Loucy (cell line): ENCODE results near the gene FAM240A.

ENCODE experiments used
- H2AFZ ChIP-seq: fragments of 200-600 bp; sonication (generic); 2 replicates; pipeline ENCODE4 v1.6.0; 2016; ENCODE audit warnings: antibody characterized with exemption, mild to moderate bottlenecking, low read length, moderate library complexity
- H3F3A ChIP-seq: fragments of 200-600 bp; 2 replicates; pipeline ENCODE4 v1.6.0; 2016; ENCODE audit warnings: antibody characterized with exemption, low read depth, mild to moderate bottlenecking
- H3K27me3 ChIP-seq: fragments of 200-600 bp; sonication (generic); 2 replicates; pipeline ENCODE4 v1.6.1; 2014; ENCODE audit warnings: low read length, mild to moderate bottlenecking; ENCODE audit not compliant: insufficient read depth, poor library complexity, severe bottlenecking
- H3K36me3 ChIP-seq: fragments of 200-600 bp; sonication (generic); 2 replicates; pipeline ENCODE4 v1.6.1; 2016; ENCODE audit warnings: low read length; ENCODE audit not compliant: insufficient read depth
- H3K4me1 ChIP-seq: fragments of 200-600 bp; sonication (generic); 2 replicates; pipeline ENCODE4 v1.5.1; 2014; ENCODE audit warnings: low read length, mild to moderate bottlenecking; ENCODE audit not compliant: insufficient read depth, poor library complexity, severe bottlenecking
- H3K4me2 ChIP-seq: fragments of 200-600 bp; sonication (generic); 2 replicates; pipeline ENCODE4 v1.6.0; 2014; ENCODE audit warnings: antibody characterized with exemption, low read length, low read depth, mild to moderate bottlenecking; ENCODE audit not compliant: poor library complexity, severe bottlenecking
- H3K4me3 ChIP-seq: fragments of 200-600 bp; sonication (generic); 2 replicates; pipeline ENCODE4 v1.5.1; 2014; ENCODE audit warnings: low read length, mild to moderate bottlenecking, mixed read lengths; ENCODE audit not compliant: poor library complexity, severe bottlenecking
- H3K79me2 ChIP-seq: fragments of 200-600 bp; sonication (generic); 2 replicates; pipeline ENCODE4 v1.6.1; 2014; ENCODE audit warnings: low read length; ENCODE audit not compliant: insufficient read depth
- H3K9ac ChIP-seq: fragments of 200-600 bp; sonication (generic); 2 replicates; pipeline ENCODE4 v1.6.0; 2014; ENCODE audit warnings: mild to moderate bottlenecking, low read depth, low read length, moderate library complexity; ENCODE audit not compliant: poor library complexity, severe bottlenecking
- H3K9me2 ChIP-seq: fragments of 200-600 bp; sonication (generic); replicated peaks from 2 replicates; pipeline ENCODE4 v1.6.1; 2016; ENCODE audit warnings: low read depth, low read length, mixed read lengths
- H3K9me3 ChIP-seq: fragments of 200-600 bp; sonication (generic); 2 replicates; pipeline ENCODE4 v1.6.1; 2014; ENCODE audit warnings: mild to moderate bottlenecking, antibody characterized with exemption, low read length, low read depth; ENCODE audit not compliant: insufficient read depth
- H4K20me1 ChIP-seq: fragments of 200-600 bp; sonication (generic); 2 replicates; pipeline ENCODE4 v1.6.0; 2014; ENCODE audit warnings: antibody characterized with exemption, low read length, mild to moderate bottlenecking; ENCODE audit not compliant: insufficient read depth, poor library complexity, severe bottlenecking
- CTCF ChIP-seq: fragments of 200-600 bp; sonication (generic); conservative IDR thresholded peaks from 2 replicates; pipeline ENCODE4 v1.5.1; 2014; ENCODE audit warnings: mild to moderate bottlenecking, antibody characterized with exemption, low read length
- EZH2phosphoT487 ChIP-seq: fragments of 200-600 bp; IDR thresholded peaks from 2 replicates; pipeline ENCODE4 v1.6.1; 2018; ENCODE audit warnings: antibody characterized with exemption, mild to moderate bottlenecking, moderate library complexity, borderline replicate concordance

Gene FAM240A

GRCh38 chr3:46619845-46620778, 7.8 kb downstream of the FAM240A start:
- TF ChIP-seq CTCF: no peak
- TF ChIP-seq EZH2phosphoT487: no peak
- Histone ChIP-seq H3K27me3 (no peaks in the 10 kb centered on the region), H2AFZ (no peak overlapping the region)

GRCh38 chr3:46624533-46624932, 12.2 kb downstream of the FAM240A start:
- no peak overlapping the region for H3K4me3 ChIP-seq
- TF ChIP-seq EZH2phosphoT487 (no peak), CTCF (no peak)
- H3K36me3 ChIP-seq: no peaks in the 10 kb centered on the region
- no peaks in the 10 kb centered on the region for H3F3A ChIP-seq
- no peaks in the 10 kb centered on the region for H3K79me2 ChIP-seq
- no peaks in the 10 kb centered on the region for H3K9me3 ChIP-seq
- H3K4me1 ChIP-seq: peaks cover 5% of the 10 kb centered on the region
- no peak overlapping the region for H3K9ac ChIP-seq
- H3K9me2 ChIP-seq: no peaks in the 10 kb centered on the region
- no peak overlapping the region for H2AFZ ChIP-seq
- H3K4me2 ChIP-seq: no peak overlapping the region
- no peaks in the 10 kb centered on the region for H4K20me1 ChIP-seq
- H3K27me3 ChIP-seq: no peaks in the 10 kb centered on the region

More at GRCh38 chr3:46619845-46620778, 7.8 kb downstream of the FAM240A start:
- no peak overlapping the region for H3K4me2 ChIP-seq
- H3F3A ChIP-seq: no peaks in the 10 kb centered on the region
- H3K36me3 ChIP-seq: no peaks in the 10 kb centered on the region
- no peak overlapping the region for H3K9ac ChIP-seq
- no peaks in the 10 kb centered on the region for H3K4me1 ChIP-seq
- no peaks in the 10 kb centered on the region for H4K20me1 ChIP-seq
- no peaks in the 10 kb centered on the region for H3K9me3 ChIP-seq
- H3K79me2 ChIP-seq: no peaks in the 10 kb centered on the region
- H3K9me2 ChIP-seq: no peaks in the 10 kb centered on the region
- no peak overlapping the region for H3K4me3 ChIP-seq

GRCh38 chr3:46624975-46625490, 12.7 kb downstream of the FAM240A start:
- Histone ChIP-seq H3K9me3 (no peaks in the 10 kb centered on the region), H3K9ac (no peak overlapping the region), H3K27me3 (no peaks in the 10 kb centered on the region), H3K36me3 (no peaks in the 10 kb centered on the region), H3K4me3 (no peak overlapping the region), H3K79me2 (no peaks in the 10 kb centered on the region), H3K4me2 (no peak overlapping the region), H3K4me1 (peaks cover 8% of the 10 kb centered on the region), H3K9me2 (no peaks in the 10 kb centered on the region), H2AFZ (no peak overlapping the region), H4K20me1 (no peaks in the 10 kb centered on the region), H3F3A (no peaks in the 10 kb centered on the region)
- TF ChIP-seq CTCF: no peak
- no peak for TF ChIP-seq EZH2phosphoT487
